MM.1S (cell line): ENCODE measurements around the gene PUSL1.

ENCODE experiments used
- EZH2 ChIP-seq: fragments of 300-600 bp; sonication (generic); optimal IDR thresholded peaks from 2 replicates; pipeline ENCODE3; 2017; ENCODE audit warnings: low read depth, mild to moderate bottlenecking, antibody characterized with exemption, low read length, mixed read lengths
- EZH2phosphoT487 ChIP-seq: fragments of 300-600 bp; sonication (generic); IDR thresholded peaks from 2 replicates; pipeline ENCODE4 v1.6.1; 2018; ENCODE audit warnings: antibody characterized with exemption, low read length

GRCh38 chr1:1299686-1300351 is 8.6 kb upstream of the PUSL1 start:
- TF ChIP-seq EZH2phosphoT487 (no peak), EZH2 (no peak)
